Adrenal gland (tissue), 5 donors: Measurements from ENCODE around the gene SEMA3A.

Experiments used
- CTCF ChIP-seq, 6 experiments: fragments of 450-650 bp in 4 of 6; fragments of 200-600 bp in 2 of 6; sonication (generic) in 1 of 6; IDR thresholded peaks; 1 replicate in 5 of 6; 2 replicates in 1 of 6; pipeline versions ENCODE4 v1.5.1 to v1.8.0; 2016 to 2021; ENCODE audit warnings: antibody characterized with exemption in 6 of 6, mild to moderate bottlenecking in 2 of 6, moderate library complexity in 1 of 6
- POLR2A ChIP-seq, 2 donors: fragments of 450-650 bp; IDR thresholded peaks; one replicate each; pipeline ENCODE4 v1.6.1; 2017; ENCODE audit warnings: antibody characterized with exemption in 2 of 2, mild to moderate bottlenecking in 2 of 2, moderate library complexity in 1 of 2
- donor health status: DM: no; HTN: no; CAD: no.

- TF ChIP-seq CTCF (IDR thresholded peaks at IDR 0.05) (no peak), POLR2A (IDR thresholded peaks at IDR 0.05) (no peak)
These were observed 13.0 kb upstream of the SEMA3A start for GRCh38 chr7:84207615-84208014.
